Measurements from ENCODE around the gene AURKB.
"Not testable (repeated sequence)": the region's sequence is repeated elsewhere in the genome, so short reads cannot be mapped to it uniquely, and the experiment has no call there.

Gene AURKB

DNA sequence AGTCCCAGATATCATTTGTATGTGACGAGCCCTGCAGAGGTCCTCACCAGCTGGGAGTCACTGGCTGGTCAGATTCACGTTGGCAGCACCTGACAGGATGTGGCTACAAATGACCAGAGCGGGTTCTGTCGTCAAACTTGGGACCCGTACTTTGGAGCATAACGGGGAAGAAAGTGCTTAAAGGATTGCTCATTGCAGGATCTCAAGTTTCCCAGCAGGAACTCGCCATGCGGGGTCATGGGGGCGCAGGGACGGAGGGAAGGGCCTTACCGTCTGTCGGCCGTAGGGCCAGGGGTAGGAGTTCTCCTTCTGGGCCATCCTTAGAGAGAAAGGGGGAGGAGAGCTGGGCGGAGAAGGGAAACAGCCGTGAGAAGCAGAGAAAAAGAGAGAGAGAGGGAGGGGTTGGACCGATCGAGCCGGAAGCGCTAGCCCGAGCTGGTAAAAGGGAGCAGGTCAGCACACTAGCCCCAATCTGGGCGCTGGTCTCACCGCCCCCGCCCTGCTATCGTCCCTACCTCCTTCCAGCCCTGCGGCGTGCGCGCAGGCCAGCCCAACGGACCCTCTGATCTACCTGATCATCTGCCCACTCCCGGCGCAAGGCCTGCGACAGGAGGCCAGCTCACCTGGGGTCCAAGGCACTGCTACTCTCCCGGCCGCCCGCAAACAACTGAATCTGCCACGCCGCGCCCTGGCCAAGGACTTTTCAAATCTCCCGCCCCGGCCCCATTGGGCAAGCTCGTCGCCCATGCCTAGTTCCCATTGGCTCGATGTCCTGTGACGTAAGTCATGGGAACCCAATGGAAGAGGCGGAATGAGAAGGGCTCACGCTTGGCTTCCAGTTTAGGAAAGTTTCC is at the start of gene AURKB:
Gene AURKB (minus strand): TSS at position 669 of the 854 bp plus-strand sequence. CDS start 351 bp downstream, at position 318.
- peak; percentile 92 for DNase-seq

- no peak for DNase-seq
Measured at GRCh38 chr17:8257801-8258200, 47.4 kb upstream of the AURKB start.

- no peak for DNase-seq
Measured at GRCh38 chr17:8256691-8257090, 46.3 kb upstream of the AURKB start.

DNA sequence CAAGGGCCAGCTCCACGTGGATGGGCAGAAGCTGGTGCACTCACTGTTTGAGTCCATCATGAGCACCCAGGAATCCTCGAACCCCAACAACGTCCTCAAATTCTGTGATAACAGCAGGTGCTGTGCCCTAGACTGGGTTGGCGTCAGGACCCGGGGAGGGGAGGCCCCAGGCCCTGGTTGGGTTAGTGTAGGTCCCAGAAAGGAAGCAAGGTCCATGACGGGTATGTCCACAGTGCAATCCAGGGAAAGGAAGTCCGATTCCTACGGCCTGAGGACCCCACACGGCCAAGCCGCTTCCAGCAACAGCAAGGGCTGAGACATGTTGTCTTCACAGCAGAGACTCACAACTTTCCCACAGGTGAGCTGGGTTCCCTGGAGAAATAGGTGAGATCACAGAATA is 45.9 kb upstream of the AURKB start:
- DNase-seq, result no peak

DNA sequence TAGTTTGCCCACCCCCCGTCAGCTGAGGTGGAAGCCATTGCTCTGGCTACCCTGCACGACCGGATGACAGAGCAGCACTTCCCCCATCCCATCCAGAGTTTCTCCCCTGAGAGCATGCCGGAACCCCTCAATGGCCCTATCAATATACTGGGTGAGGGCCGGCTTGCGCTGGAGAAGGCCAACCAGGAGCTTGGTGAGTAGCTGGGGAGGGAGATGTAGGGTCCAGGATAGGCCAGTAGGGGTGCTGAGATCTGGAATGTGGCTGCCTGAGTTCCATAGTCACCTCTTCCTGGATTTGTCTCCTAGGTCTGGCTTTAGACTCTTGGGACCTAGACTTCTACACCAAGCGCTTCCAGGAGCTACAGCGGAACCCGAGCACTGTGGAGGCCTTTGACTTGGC is 45.1 kb upstream of the AURKB start:
- DNase-seq, result no peak

DNA sequence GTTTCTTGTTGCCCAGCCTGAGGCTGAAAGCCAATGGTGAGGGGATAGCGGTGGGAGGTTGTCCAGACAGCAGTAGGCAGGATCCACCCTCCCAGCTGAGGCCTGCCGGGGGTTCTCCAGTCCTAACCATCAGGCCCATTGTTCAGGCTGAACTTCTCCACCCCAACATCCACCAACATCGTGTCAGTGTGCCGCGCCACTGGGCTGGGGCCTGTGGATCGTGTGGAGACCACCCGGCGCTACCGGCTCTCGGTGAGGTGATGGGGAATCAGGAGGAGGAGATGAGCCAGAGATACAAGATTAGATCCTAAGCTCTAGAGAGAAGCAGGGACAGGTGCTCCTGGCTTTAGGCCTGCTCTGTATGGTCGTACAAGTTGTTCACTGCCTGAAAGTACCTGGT is 44.5 kb upstream of the AURKB start:
- DNase-seq, result no peak

DNA sequence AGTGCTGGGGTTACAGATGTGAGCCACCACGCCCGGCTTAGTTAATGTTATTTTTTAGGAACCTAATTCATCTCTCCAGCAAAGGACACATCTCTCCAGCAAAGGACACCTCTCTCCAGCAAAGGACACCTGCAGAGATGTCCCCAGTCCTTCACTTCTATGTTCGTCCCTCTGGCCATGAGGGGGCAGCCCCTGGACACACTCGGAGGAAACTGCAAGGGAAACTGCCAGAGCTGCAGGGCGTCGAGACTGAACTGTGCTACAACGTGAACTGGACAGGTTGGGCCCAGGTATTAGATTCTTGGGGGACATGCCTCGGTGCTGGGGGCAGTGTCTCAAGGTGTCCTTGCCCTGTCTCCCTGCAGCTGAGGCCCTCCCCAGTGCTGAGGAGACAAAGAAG is 43.4 kb upstream of the AURKB start:
- no peak for DNase-seq

DNA sequence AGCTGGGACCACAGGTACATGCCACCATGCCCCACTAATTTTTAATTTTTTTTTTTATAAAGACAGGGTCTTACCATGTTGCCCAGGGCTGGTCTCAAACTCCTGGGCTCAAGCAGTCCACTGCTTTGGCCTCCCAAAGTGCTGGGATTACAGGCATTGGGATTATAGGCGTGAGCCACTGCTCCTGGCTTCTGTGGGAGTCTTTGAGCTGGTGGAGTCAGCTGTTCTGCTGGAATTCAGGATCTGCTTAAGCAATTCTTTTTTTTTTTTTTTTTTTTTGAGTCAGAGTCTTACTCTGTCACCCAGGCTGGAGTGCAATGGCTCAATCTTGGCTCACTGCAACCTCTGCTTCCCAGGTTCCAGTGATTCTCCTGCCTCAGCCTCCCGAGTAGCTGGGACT is 41.0 kb upstream of the AURKB start:
- DNase-seq, result not testable (repeated sequence)

GRCh38 chr17:8249621-8250500 is 39.5 kb upstream of the AURKB start:
- DNase-seq, result no peak

DNA sequence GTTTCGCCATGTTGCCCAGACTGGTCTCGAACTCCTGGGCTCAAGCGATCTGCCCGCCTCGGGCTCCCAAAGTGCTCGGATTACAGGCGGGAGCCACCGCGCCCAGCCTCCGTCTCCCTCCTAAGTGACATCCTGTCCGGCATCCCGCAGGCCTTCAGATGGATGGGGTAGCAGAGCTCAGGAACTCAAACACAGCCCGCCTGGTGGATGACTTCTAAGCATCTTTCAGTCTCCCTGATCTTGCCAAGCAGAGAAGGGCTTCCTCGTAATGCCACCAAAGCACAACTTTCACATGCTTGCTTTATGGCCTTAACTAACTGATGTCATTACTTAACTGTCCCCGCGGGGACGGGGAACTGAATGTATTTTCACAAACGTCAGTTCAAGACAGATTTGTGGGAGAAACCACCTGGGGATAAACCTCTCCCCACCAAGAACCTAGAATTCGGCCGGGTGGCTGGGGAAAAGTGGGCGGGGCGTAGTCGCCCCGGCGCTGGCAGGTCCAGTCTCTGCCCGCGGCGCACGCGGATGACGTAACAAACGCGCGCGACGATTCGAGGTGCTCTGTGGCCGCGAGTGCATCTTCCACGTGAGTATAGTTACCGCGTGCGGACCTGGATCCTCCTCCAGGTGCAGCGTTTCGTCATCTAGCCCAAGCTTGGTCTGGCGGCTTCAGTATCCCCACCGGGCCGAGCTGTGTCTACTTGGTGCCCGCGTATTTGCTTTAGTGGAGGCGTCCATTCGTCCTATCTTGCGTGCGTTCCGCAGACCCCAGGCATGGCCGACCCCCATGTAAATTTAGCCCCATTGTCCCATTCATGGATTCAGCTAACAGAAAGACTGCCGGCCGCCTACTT is 38.6 kb upstream of the AURKB start, which contains the start of gene PFAS:
Gene PFAS (plus strand): TSS at position 539 of the 857 bp plus-strand sequence. CDS start 4,649 bp downstream, outside the sequence.
- peak; percentile 99 for DNase-seq

GRCh38 chr17:8244768-8245167 is 34.4 kb upstream of the AURKB start:
- DNase-seq, result no peak

DNA sequence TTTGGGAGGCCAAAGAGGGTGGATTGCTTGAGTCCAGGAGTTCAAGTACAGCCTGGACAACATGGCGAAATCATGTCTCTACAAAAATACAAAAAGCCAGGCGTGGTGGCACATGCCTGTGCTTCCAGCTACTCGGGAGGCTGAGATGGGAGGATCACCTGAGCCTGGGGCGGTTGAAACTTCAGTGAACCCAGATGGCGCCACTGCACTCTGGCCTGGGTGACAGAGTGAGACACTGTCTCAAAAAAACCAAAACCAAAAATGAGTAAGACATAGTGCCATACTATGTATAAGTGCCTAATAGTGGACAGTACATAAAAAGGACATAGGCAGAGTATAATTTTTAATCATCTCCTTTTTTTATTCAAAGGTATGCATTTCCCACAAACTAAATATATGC is 33.5 kb upstream of the AURKB start:
- no peak for DNase-seq

DNA sequence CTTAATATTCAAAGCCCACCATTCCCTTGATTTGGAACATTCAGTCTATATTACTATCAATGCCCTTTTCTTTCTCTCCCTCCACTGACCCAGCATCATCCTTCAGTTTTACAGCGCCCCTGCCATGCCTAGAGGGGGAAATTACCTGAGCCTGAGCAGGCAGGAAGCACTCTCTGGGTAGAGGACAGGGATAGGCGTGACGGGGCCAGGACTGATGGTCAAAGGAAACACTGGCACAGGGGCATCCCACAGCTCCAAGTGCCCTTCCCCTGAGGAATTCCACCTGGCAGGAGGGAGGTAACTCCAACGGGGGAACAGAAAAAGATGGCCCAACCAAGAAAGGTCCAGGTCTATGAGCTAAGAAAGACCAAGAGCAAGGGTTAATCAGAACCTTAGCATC is 27.5 kb upstream of the AURKB start:
- no peak for DNase-seq

DNA sequence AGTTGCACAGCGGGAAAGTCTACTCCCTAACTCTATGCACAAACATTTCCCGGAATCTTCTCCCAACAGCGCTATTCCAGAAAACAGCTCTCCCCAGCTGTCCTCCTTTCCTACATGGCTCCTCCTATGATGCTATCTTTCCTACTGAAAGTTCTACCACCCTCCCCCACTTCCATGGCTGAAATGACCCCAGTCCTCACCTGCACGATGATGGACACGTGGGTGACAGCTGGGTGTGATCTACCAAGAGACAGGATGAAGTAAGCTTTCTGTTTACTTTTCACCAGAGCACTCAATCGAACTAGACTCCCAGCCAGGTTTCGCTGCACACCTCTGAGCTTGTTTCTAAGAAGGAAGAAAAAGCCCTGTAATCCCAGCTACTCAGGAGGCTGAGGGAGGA is 26.8 kb upstream of the AURKB start:
- no peak for DNase-seq

DNA sequence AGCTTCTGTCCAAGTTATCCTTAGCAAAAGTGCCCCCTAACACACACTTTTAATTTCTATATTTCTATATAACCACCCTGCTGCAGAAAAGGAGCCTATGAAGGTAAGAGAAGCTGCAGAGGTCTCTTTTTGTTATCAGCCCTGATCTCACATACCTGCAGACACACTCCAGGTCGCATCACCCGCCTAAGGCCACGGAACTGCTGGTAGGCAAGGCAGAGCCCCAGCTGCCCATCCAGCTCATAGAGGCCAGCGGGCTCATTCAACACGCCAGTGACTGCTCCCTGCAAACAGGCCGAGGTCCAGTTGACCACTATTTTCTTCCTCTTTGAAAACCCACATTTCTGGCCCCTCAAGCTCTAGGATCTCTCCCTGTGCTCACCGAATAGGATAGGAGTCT is 25.3 kb upstream of the AURKB start:
- no peak for DNase-seq

DNA sequence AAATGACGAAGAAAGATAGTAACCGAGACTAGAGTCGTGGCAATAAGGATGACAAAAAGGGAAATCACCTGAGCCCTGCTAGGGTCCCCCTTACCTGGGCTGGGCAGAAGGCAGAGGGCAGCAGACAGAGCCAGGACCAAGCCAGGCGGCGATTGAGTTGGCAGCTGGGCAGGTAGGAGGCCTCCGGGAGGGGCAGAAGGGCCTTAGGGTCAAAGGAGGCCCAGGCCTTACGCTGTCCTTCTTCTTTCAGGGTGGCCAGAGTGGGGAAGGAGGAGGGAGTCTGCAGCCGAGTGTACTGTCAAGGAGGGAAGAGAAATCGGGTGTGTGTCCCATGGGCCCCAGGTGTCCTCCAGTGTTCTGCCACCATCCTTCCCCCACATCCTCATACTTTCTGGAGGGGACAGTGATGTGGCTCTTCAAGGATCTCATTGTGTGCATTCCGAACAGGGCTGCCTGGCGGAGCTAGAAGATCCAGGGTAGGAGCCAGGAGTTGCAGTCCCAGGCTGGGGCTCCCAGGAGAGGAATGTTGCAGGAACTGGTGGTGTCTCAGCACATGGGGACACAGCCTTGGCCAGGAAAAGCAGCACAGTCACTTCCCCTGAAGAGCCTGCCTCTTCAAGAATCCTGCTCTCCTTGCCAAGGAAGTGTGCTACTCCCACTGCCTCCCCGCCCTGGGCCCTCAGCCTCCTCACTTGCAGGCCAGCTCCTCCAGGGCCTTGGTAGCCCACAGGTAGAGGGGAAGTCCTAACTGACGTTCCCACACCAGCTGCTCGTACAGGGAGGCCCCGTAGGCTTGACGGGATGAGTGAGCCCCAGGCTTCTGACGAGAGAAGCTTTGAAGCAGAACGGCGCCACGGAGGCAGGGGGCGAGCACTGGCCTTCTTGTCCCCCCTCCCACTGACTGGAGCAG is 24.2 kb upstream of the AURKB start:
- DNase-seq, result no peak

- no peak for DNase-seq
Measured at GRCh38 chr17:8231701-8232100, 21.3 kb upstream of the AURKB start.

GRCh38 chr17:8227238-8227581 is 16.8 kb upstream of the AURKB start:
- peak; percentile 64 for DNase-seq

DNA sequence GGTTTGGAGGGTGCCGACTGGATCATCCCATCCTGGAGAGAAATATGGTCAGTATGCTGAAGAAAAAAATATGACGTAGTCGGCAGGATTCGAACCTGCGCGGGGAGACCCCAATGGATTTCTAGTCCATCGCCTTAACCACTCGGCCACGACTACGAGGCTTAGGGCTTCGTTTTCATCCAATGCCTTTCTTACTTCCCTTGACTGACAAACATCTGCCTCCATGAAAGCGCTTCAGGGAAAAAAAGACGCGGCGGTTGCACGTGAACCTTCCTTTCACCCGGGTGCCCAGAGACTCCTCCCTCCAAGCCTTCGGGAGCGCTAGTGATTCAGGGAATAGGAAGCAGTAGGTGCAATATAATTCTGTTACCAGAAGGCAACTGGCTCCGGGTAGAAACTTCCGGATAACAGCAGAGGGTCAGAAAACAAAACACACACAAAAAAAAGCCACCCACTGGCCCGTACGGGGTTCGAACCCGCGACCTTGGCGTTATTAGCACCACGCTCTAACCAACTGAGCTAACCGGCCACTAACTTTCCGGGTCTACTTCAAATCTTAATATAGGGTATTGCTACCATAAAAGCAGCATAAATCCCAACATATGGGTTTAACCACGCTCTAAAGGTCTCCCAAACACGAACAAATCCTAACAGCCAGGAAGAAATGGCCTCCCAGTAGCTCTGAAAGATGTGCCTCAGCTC is 16.3 kb upstream of the AURKB start:
- peak; percentile 86 for DNase-seq

GRCh38 chr17:8225813-8226535 is 15.6 kb upstream of the AURKB start:
- peak; percentile 89 for DNase-seq

Data from activated CD8-positive, alpha-beta memory T cell treated with anti-CD3 and anti-CD28 coated beads for 24 hours (primary cell).